Activated gamma-delta T cell (primary cell): ENCODE data around the gene ARHGAP1.
"Not testable (repeated sequence)": the region's sequence is repeated elsewhere in the genome, so short reads cannot be mapped to it uniquely, and the experiment has no call there.

Source experiments
- DNase-seq: peaks from one replicate; lab custom pipeline; 2025; lab: John Stamatoyannopoulos, UW

The ARHGAP1 gene

DNA sequence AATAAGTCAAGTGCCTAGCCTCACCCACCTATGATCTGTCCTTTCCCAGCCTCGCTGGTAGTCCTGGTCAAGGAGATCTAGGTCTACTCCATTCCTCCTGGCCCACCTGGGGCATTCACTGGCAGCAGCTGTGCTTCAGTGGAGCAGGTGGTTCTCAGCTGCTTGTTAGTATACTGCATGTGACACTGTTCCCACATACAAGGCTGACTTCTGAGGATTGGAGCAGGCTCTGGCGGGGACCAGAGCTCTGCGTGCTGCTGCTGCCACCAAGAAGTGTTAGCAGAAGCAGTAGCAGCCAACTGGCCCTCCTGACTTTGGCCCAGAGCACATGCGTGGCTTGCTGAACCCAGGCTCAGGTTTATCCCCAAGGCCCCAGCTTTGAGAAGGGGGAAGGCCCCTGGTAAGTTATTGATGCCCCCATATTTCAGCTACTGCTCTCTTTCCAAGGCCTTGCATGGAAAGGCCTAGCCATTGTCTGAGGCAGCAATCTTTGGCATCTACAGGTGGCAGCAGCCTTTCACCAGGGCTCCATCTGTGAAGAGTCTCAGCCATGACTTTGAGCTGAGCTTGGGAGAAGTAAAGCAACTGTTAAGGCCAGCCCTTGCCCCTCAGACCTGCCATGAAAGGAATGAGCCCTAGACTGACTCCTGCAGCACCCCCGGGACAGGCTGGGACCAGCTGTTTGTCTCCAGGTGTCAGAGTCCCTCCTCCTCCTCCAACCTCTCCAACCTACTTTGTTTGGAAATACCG is 26.5 kb downstream of the ARHGAP1 start:
- no peak for DNase-seq

GRCh38 chr11:46672381-46672839 is 28.0 kb downstream of the ARHGAP1 start:
- DNase-seq: no peak

- DNase-seq: no peak
Observed at GRCh38 chr11:46671958-46672315, 28.5 kb downstream of the ARHGAP1 start.

- DNase-seq: not testable (repeated sequence)
Observed at GRCh38 chr11:46670521-46670920, 29.9 kb downstream of the ARHGAP1 start.

- DNase-seq: no peak
Observed at GRCh38 chr11:46669711-46670139, 30.7 kb downstream of the ARHGAP1 start.

DNA sequence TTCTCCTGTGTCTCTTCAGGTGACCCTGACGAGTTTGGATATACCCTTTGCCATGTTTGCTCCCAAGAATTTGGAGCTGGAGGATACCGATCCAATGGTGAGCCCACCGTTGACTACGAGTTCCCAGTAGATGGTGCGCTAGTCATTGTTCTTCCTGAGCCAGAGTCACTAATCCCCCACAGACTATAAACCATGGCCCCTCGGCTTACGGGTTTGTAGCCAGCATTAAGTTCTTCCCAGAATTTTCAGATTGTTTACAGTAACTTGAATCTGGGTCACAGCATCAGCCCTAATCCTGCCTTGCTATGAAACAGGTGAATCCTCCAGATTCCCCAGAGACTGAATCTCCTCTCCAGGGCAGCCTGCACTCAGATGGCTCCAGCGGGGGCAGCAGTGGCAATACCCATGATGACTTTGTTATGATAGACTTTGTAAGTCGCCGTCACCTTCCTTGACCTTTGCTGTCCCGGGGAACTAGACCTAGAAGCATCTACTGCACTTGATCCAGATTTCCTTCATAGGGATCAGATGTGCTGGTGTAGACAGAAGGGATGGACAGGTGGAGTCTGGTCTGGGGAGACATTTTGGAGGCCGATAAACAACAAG is 31.8 kb downstream of the ARHGAP1 start:
- no peak for DNase-seq

DNA sequence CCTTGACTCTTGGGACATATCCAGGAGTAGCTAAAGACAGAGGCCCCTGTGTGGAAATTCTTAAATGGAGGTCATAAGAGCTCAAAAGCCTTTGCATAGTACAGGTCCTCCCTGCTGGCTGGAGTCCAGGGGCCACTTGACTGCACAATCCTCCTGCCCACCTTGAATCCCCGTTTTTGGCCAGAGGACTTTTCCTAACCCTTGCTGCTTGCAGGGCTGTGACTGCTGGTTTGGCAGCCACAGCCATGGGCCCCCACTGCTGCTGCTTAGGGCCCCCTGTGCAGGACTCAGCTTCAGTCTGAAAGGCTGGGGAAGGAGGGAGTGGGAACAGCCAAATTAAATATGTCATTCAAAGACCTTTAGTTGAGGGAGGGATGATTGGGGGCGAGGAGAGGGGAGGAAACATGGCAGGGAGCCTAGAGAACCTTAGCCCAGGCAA is 33.4 kb downstream of the ARHGAP1 start:
- no peak for DNase-seq

DNA sequence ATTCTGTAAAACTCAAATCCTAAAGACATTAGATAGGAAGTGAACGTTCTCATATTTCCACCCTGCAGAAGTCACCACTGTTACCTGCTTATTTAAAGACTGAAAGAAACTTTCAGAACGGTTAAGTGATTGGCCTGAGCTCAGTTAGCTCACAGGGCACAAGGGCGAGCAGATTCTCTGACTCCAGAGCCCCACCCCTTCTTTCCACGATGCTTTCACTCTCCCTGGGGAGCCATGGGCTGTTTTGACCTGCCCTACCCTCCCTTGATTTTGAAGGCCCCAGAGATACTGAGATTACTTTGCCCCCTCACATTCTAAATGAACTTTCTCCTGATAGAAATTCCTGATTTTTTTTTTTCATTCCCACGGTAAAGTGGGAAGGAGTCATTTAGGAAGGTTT is 33.9 kb downstream of the ARHGAP1 start:
- no peak for DNase-seq

DNA sequence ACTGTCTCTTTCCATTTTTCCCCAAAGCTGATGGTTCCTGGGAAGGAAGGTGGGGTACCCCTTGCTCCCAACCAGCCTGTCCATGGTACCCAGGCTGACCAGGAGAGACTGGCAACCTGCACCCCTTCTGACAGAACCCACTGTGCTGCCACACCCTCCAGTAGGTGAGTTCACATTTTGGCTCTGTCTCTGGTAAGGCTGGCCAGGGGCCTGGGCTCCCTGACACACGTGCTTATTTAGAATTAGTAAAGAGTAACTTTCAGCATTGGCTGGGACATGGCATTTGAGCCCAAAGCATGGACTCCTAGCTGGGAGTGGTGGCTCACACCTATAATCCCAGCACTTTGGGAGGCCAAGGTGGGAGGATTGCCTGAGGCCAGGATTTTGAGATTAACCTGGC is 35.1 kb downstream of the ARHGAP1 start:
- no peak for DNase-seq

DNA sequence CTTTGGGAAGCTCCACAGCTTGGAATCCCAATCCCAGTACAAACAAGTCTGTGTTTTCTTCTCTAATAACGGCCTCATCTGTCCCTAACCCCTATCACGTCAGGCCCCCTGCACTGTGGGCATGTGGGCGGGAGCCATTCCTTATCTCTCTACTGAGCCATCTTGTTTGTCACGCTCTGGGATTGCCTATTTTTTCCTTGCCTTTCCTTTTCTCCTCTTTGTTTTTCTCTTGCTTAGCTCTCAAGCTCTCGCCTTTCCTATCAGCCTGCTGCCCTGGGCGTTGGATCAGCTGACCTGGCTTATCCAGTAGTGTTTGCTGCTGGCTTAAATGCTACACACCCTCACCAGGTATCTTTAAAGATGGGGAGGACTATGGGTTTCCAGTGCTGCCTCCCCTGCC is 35.8 kb downstream of the ARHGAP1 start:
- DNase-seq: no peak

DNA sequence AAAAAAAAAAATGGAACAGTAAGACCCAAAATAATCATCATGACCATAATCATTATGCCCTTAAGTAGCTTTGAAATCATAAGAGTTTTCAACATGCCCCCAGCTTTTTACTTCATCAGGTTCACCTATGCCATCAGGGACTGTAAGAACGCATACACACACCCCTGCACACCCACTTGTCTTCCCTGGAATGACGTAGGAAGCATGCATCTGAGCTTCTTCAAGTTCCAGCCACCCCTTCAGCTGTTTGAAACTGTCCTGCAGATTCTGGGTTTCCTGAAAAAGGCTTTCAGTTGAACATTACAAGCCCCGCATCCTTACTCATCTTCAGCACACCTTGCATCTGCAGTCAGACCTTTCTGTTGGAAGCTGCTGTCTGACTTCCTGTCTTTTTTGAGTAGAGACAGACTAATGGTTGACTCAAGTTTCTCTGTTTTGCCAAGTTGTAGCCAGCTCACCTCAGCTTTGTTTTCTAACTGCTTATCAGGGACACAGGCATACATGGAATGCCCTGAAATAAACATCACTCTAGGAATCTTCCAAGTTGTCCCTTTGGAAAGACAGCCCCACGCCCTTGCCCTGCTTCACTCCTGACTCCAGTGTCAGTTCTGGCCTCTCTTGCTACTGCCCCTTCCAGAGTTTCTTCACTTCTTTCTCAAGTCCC is 37.0 kb downstream of the ARHGAP1 start:
- no peak for DNase-seq

DNA sequence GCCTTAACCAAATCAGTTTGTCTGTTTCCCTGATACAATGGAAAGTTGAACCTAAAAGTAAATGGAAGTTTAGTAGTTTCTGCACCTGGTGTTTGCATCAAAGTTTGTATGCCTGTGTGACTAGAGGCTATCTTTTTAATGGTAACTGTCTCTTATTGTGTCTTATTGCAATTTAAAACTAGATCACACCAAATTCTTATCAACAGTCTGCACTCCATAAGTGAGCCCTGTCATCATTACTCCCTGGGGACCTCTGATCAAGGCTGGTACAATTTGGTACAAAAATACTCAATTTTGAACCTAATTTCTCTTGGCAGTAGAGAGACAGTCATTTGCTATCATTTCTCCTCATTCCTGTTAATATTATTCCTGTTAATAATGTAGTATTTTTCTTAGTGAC is 38.1 kb downstream of the ARHGAP1 start:
- DNase-seq: no peak

- DNase-seq: no peak
Observed at GRCh38 chr11:46661836-46662235, 38.6 kb downstream of the ARHGAP1 start.

GRCh38 chr11:46659908-46660307 is 40.5 kb downstream of the ARHGAP1 start:
- no peak for DNase-seq

DNA sequence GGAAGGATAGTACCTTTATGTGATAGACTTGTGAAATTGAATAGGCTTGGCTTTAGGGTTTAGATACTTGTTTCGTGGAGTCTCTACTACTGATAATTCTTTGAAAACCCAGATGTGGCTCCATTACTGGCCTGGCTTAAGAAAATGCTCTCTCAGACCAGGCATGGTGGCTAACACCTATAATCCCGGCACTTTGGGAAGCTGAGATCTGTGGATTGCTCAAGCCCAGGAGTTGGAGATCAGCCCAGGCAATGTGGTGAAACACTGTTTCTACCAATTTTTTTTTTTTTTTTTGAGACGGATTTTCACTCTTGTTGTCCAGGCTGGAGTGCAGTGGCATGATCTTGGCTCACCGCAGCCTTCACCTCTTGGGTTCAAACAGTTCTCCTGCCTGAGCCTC is 42.2 kb downstream of the ARHGAP1 start:
- DNase-seq: no peak

DNA sequence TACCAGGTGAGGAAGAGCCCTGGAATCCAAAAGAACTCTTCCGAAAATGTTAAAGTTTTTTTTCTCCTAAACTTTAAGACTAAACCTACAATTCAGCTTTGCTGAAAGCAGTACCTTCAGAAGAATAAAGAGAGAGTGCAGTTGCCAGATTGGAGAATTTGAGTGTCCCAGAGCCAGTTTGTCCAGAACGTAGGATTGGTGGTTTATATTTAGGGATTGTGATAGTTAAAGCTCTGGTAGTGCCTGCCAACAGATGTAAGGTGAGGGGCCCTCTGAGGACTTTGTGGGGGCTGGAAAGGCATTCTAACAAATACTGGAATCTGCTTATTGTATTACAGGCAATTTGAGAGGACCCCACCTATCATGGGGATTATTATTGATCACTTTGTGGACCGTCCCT is 43.2 kb downstream of the ARHGAP1 start:
- DNase-seq: no peak

DNA sequence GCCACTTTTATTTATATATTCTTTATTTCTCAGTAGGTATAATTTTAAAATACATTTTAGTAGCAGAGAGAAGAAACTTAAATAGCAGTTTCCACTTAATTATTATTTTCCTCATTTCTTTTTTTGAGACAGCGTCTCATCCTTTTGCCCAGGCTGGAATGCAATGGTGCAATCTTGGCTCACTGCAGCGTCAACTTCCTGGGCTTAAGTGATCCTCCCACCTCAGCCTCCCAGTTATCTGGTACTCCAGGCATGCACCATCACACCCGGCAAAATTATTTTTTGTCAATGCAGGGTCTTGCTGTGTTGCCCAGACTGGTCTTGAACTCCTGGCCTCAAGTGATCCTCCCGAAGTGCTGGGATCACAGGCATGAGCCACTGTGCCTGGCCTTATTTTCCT is 44.8 kb downstream of the ARHGAP1 start:
- no peak for DNase-seq

DNA sequence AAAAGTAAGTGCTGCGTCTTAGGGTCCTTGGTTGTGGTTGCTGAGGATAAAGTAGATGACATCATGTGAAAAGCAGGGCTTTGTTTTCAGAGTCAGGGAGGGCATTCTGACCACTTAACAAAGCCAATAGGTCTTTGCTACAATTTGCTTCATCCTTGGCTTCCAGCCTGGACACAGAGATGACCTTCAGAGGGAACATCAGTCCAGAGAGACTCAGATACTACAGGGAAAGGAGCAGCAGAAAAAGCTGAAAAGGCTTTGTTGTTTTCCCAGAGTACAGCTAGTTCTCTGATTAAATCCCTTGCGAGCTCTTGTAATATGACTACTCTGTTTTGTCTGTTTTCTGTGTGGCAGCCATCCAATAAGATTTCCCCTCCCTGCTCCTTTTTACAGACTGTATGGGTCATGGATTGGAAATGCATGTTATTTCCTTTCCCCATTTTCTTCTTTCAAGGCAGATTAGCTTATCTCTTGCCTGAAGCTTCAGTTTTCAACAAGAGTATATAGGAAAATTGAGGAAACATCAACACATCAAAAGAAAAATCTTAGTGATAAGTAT is 51.2 kb downstream of the ARHGAP1 start:
- no peak for DNase-seq

GRCh38 chr11:46643986-46644385 is 56.4 kb downstream of the ARHGAP1 start:
- DNase-seq: no peak

- DNase-seq: no peak
Observed at GRCh38 chr11:46643531-46643930, 56.9 kb downstream of the ARHGAP1 start.

DNA sequence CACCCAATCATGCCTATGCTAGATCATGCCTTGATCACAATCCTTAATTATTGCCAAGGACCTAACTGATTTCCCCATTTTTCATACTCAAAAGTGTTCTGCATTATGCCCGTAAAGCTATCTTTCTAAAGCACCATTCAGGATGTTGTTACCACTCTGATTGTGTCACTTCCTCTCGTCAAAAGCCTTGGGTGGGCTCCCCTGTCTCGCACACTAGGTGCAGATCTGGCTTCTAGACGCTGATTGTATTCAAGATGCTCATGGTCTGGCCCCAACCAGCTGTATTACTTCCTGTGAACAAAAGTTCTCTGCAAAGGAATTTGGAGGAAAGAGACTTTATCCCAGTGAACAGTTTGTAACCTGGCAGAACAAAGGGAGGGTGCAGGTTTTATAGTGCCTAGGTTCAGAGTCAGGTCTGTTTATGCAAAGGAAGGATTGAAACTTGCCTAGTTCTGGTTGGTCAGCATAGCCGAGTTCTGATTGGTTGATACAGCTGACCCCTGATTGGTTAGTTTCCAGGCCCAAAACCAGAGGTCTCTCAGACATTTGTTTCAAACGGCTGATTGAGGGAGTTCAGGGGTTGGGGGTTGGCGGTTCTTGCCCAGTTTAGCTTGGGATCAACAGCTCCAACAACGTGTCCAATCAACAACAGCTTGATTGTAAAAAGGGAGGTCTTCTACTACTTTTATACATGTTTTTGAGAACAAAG is 57.6 kb downstream of the ARHGAP1 start:
- no peak for DNase-seq

GRCh38 chr11:46641639-46642038 is 58.8 kb downstream of the ARHGAP1 start:
- no peak for DNase-seq
